SK-N-SH (cell line): ENCODE results near the gene SCN11A. TPM values are rescaled to one million over a fixed set of nuclear protein-coding genes. Genes with fewer than 3 reads are reported as not detected.

Experiments
- CTCF ChIA-PET: fragments of 300-600, 350-600 bp; formaldehyde crosslinking; extraction: SDS; loops from one replicate; lab custom pipeline; 2021; lab: Yijun Ruan, JAX
- POLR2A ChIA-PET: fragments of 350-600 bp; sonication (Branson Sonifier 250); formaldehyde crosslinking; extraction: SDS; loops from one replicate; lab custom pipeline; 2020; ENCODE audit warnings: antibody characterized with exemption, inconsistent platforms; lab: Yijun Ruan, JAX
- DNase-seq: peaks from one replicate; pipeline ENCODE4 v3.0.0; 2012
- H2AFZ ChIP-seq: fragments of 200-600 bp; sonication (generic); 2 replicates; pipeline ENCODE4 v1.8.1; 2016; ENCODE audit warnings: antibody characterized with exemption, mild to moderate bottlenecking, low read depth
- H3F3A ChIP-seq: fragments of 200-600 bp; sonication (generic); replicated peaks from 2 replicates; pipeline ENCODE3; 2016; ENCODE audit warnings: antibody characterized with exemption, mild to moderate bottlenecking; ENCODE audit not compliant: insufficient read depth
- H3K27ac ChIP-seq, 2 experiments: fragments of 200-500 bp in 1 of 2; fragments of 200-600 bp in 1 of 2; sonication (Bioruptor generic) in 1 of 2; sonication (generic), shearing (Covaris generic) in 1 of 2; 2 replicates each; pipeline versions ENCODE4 v1.5.1 to v1.6.1; 2014 to 2016; ENCODE audit warnings: low read depth in 2 of 2, inconsistent platforms in 1 of 2, low read length in 1 of 2, mild to moderate bottlenecking in 1 of 2, mixed read lengths in 1 of 2
- H3K27me3 ChIP-seq: fragments of 200-600 bp; sonication (generic), shearing (Covaris generic); 2 replicates; pipeline ENCODE4 v1.6.1; 2016; ENCODE audit warnings: mixed run types; ENCODE audit not compliant: insufficient read depth
- H3K36me3 ChIP-seq, 2 experiments: fragments of 200-500 bp in 1 of 2; fragments of 200-600 bp in 1 of 2; sonication (Bioruptor generic) in 1 of 2; sonication (generic) in 1 of 2; replicated peaks in 1 of 2; 2 replicates each; pipeline versions ENCODE3 to v1.5.1; 2014 to 2016; ENCODE audit warnings: low read length in 1 of 2, mild to moderate bottlenecking in 1 of 2; ENCODE audit not compliant: insufficient read depth in 2 of 2, control insufficient read depth in 1 of 2
- H3K4me1 ChIP-seq, 2 experiments: fragments of 200-500 bp in 1 of 2; fragments of 200-600 bp in 1 of 2; sonication (Bioruptor generic) in 1 of 2; sonication (generic), shearing (Covaris generic) in 1 of 2; 2 replicates each; pipeline versions ENCODE4 v1.5.1 to v1.6.1; 2014 to 2016; ENCODE audit warnings: low read depth in 1 of 2, low read length in 1 of 2, mixed run types in 1 of 2; ENCODE audit not compliant: insufficient read depth in 2 of 2, control insufficient read depth in 1 of 2
- H3K4me2 ChIP-seq: fragments of 200-600 bp; sonication (generic), shearing (Covaris generic); 2 replicates; pipeline ENCODE4 v1.6.1; 2017; ENCODE audit warnings: mixed run types
- H3K4me3 ChIP-seq, 2 experiments: fragments of 200-500 bp in 1 of 2; fragments of 200-600 bp in 1 of 2; sonication (Bioruptor generic) in 1 of 2; sonication (generic), shearing (Covaris generic) in 1 of 2; 2 replicates each; pipeline versions ENCODE4 v1.5.1 to v1.8.1; 2014 to 2016; ENCODE audit warnings: low read depth in 2 of 2, inconsistent platforms in 1 of 2, low read length in 1 of 2, mild to moderate bottlenecking in 1 of 2, mixed read lengths in 1 of 2, moderate library complexity in 1 of 2
- H3K79me2 ChIP-seq: fragments of 200-600 bp; sonication (generic); 2 replicates; pipeline ENCODE4 v1.8.1; 2017; ENCODE audit warnings: mild to moderate bottlenecking; ENCODE audit not compliant: insufficient read depth
- H3K9ac ChIP-seq: fragments of 200-600 bp; sonication (generic); 2 replicates; pipeline ENCODE4 v1.6.1; 2017; ENCODE audit warnings: mixed run types
- H3K9me2 ChIP-seq: fragments of 200-600 bp; sonication (generic); 2 replicates; pipeline ENCODE4 v1.6.1; 2017; ENCODE audit warnings: mixed run types
- H3K9me3 ChIP-seq: fragments of 200-600 bp; sonication (generic); 2 replicates; pipeline ENCODE4 v1.6.1; 2017; ENCODE audit warnings: mixed run types, mild to moderate bottlenecking, moderate library complexity
- H4K20me1 ChIP-seq: fragments of 200-600 bp; sonication (generic); 2 replicates; pipeline ENCODE4 v1.6.1; 2017; ENCODE audit warnings: mild to moderate bottlenecking, mixed run types; ENCODE audit not compliant: insufficient read depth
- CHD2 ChIP-seq: fragments of 150-350 bp; IDR thresholded peaks from 2 replicates; pipeline ENCODE4 v1.6.1; 2018; ENCODE audit warnings: low read length; ENCODE audit not compliant: partially characterized antibody
- CTCF ChIP-seq: fragments of 200-600 bp; sonication (generic); IDR thresholded peaks from 2 replicates; pipeline ENCODE4 v1.6.1; 2017; ENCODE audit warnings: antibody characterized with exemption, mild to moderate bottlenecking, moderate library complexity
- ELF1 ChIP-seq: IDR thresholded peaks from 2 replicates; pipeline ENCODE4 v1.4.0; 2012
- FOXJ3 ChIP-seq: sonication (generic); formaldehyde crosslinking; IDR thresholded peaks from 2 replicates; pipeline ENCODE4 v1.5.1; 2020; ENCODE audit warnings: mild to moderate bottlenecking, missing genetic modification reagents
- FOXM1 ChIP-seq: IDR thresholded peaks from 2 replicates; pipeline ENCODE4 v1.4.0; 2012; ENCODE audit warnings: low read depth, mild to moderate bottlenecking
- PBX3 ChIP-seq: IDR thresholded peaks from 2 replicates; pipeline ENCODE4; 2012
- POLR2AphosphoS5 ChIP-seq: IDR thresholded peaks from 2 replicates; pipeline ENCODE4 v1.6.1; 2012; ENCODE audit warnings: low read depth, low read length
- RCOR1 ChIP-seq: fragments of 150-350 bp; IDR thresholded peaks from 2 replicates; pipeline ENCODE4 v1.6.1; 2017; ENCODE audit warnings: antibody characterized with exemption, low read length
- RFX5 ChIP-seq: IDR thresholded peaks from 2 replicates; pipeline ENCODE4 v1.6.1; 2012; ENCODE audit warnings: mild to moderate bottlenecking, improper control_type of control experiment, low read length
- RXRA ChIP-seq: IDR thresholded peaks from 2 replicates; pipeline ENCODE4 v1.4.0; 2012; ENCODE audit warnings: low read depth, mild to moderate bottlenecking, borderline replicate concordance
- SMC3 ChIP-seq: IDR thresholded peaks from 2 replicates; pipeline ENCODE4 v1.6.1; 2012; ENCODE audit warnings: low read depth, low read length, improper control_type of control experiment
- TAF1 ChIP-seq: IDR thresholded peaks from 2 replicates; pipeline ENCODE4 v1.6.1; 2012; ENCODE audit warnings: low read depth, mild to moderate bottlenecking, low read length, moderate library complexity, borderline replicate concordance
- TCF12 ChIP-seq: IDR thresholded peaks from 2 replicates; pipeline ENCODE4 v1.4.0; 2012
- TEAD4 ChIP-seq: IDR thresholded peaks from 2 replicates; pipeline ENCODE4 v1.4.0; 2012; ENCODE audit warnings: mild to moderate bottlenecking, borderline replicate concordance; ENCODE audit not compliant: insufficient read depth
- USF1 ChIP-seq: IDR thresholded peaks from 2 replicates; pipeline ENCODE4 v1.4.0; 2012; ENCODE audit warnings: low read depth, borderline replicate concordance
- USF2 ChIP-seq: fragments of 150-350 bp; IDR thresholded peaks from 2 replicates; pipeline ENCODE4 v1.6.1; 2017; ENCODE audit warnings: antibody characterized with exemption, low read length, low read depth, borderline replicate concordance
- WGBS: methylation state at CpG from one replicate; pipeline ENCODE4 v1.1.6; 2017; ENCODE audit warnings: low lambda C conversion rate; 5-methylcytosine and 5-hydroxymethylcytosine counted together
- polyA plus RNA-seq, 3 experiments: library from polyadenylated mRNA; depleted of rRNA; stranded (reverse); fragments of >200 nt; gene quantifications; 2 replicates each; pipeline ENCODE4 v1.2.3, GENCODE V29; 2012

Gene SCN11A
- polyA plus RNA-seq, 1 of the 3 experiments (the other 2 are of a cell fraction), result 0.02 TPM

GRCh38 chr3:39028546-39028945, 23.2 kb downstream of the SCN11A start:
- no peaks in the 10 kb centered on the region; the same call in 1 of the 2 replicates for H3K27me3 ChIP-seq
- no peak overlapping the region for H3K27ac ChIP-seq
- no peaks in the 10 kb centered on the region for H3K9me3 ChIP-seq
- H2AFZ ChIP-seq, result no peak overlapping the region
- H3K4me3 ChIP-seq, result no peak overlapping the region
- H3K4me2 ChIP-seq, result no peak overlapping the region
- WGBS, result 26% methylated on average over 3 of the region's 3 CpGs
- no peaks in the 10 kb centered on the region for H4K20me1 ChIP-seq
- H3F3A ChIP-seq, result no peaks in the 10 kb centered on the region
- POLR2A ChIA-PET, result no interaction called here
- no peaks in the 10 kb centered on the region for H3K4me1 ChIP-seq
- no peak for TF ChIP-seq RXRA
- no peak for TF ChIP-seq TAF1
- TF ChIP-seq USF2, result no peak
- TF ChIP-seq FOXJ3, result no peak
- no peak for TF ChIP-seq CTCF
- TF ChIP-seq POLR2AphosphoS5, result no peak
- TF ChIP-seq CHD2, result no peak
- TF ChIP-seq RCOR1, result no peak
- TF ChIP-seq ELF1, result no peak
- TF ChIP-seq FOXM1, result no peak
- TF ChIP-seq PBX3, result no peak
- no peak for TF ChIP-seq RFX5
- TF ChIP-seq USF1, result no peak
- TF ChIP-seq SMC3, result no peak
- TF ChIP-seq TEAD4, result no peak
- TF ChIP-seq TCF12, result no peak
- TF ChIP-seq, all 33 proteins: peak for 0
- DNase-seq, result no peak
- no peaks in the 10 kb centered on the region for H3K36me3 ChIP-seq
- no peaks in the 10 kb centered on the region for H3K9me2 ChIP-seq
- CTCF ChIA-PET, result interaction anchor here (5.9 kb wide), 1 partner anchor 27 kb away, joined by 58 read pairs; no protein-coding TSS in a partner anchor
- no peak overlapping the region for H3K9ac ChIP-seq
- H3K79me2 ChIP-seq, result no peaks in the 10 kb centered on the region
